Gastrocnemius medialis (tissue), 4 donors: ENCODE measurements around the gene CHST11.

ENCODE experiments used
- POLR2A ChIP-seq, 2 donors: fragments of 450-650 bp; IDR thresholded peaks; one replicate each; pipeline ENCODE4 v1.6.1; 2017; ENCODE audit warnings: antibody characterized with exemption in 2 of 2, mild to moderate bottlenecking in 2 of 2, moderate library complexity in 2 of 2
- TF ChIP-seq, protein P1 (sequence below), 5 experiments: fragments of 450-650 bp in 3 of 5; fragments of 200-600 bp in 2 of 5; sonication (generic) in 2 of 5; IDR thresholded peaks in 4 of 5; conservative IDR thresholded peaks in 1 of 5; 1 replicate in 4 of 5; 2 replicates in 1 of 5; pipeline ENCODE4 v1.5.1; 2016 to 2019; ENCODE audit warnings: antibody characterized with exemption in 5 of 5, mild to moderate bottlenecking in 3 of 5, moderate library complexity in 3 of 5

DNA sequence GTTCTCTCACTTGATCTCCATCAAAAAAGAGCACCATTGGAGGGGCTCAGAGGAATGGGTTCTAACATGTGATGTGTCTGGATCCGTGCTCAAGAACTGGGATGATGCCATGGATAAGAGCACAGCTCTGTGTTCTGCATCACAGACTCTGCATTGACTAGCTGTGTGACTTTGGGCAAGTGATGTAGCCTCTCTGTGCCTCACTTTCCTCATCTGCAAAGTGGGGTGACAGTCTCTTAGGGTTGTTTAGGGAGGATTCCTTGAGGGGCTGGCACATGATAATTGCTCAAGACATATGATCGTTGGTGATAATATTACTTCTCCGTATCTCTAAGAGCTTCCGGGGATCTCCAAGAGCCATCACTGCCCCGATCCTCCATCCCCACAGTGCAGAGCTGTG lies 202.3 kb downstream of the CHST11 start:
- TF ChIP-seq, protein P1, sequence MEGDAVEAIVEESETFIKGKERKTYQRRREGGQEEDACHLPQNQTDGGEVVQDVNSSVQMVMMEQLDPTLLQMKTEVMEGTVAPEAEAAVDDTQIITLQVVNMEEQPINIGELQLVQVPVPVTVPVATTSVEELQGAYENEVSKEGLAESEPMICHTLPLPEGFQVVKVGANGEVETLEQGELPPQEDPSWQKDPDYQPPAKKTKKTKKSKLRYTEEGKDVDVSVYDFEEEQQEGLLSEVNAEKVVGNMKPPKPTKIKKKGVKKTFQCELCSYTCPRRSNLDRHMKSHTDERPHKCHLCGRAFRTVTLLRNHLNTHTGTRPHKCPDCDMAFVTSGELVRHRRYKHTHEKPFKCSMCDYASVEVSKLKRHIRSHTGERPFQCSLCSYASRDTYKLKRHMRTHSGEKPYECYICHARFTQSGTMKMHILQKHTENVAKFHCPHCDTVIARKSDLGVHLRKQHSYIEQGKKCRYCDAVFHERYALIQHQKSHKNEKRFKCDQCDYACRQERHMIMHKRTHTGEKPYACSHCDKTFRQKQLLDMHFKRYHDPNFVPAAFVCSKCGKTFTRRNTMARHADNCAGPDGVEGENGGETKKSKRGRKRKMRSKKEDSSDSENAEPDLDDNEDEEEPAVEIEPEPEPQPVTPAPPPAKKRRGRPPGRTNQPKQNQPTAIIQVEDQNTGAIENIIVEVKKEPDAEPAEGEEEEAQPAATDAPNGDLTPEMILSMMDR (IDR thresholded peaks at IDR 0.05 in 4 of 5, conservative IDR thresholded peaks at IDR 0.05 in 1 of 5): no peak
- TF ChIP-seq POLR2A (IDR thresholded peaks at IDR 0.05): no peak
